Skeletal muscle cell (primary cell): Measurements from ENCODE around the gene ZNF670.
A peak's percentile ranks its signal among the peaks of the same experiment; 100 is the strongest.
"Not testable (repeated sequence)": the region's sequence is repeated elsewhere in the genome, so short reads cannot be mapped to it uniquely, and the experiment has no call there.

Source experiments
- DNase-seq: peaks from one replicate; pipeline ENCODE4 v3.0.0-alpha.2; 2010; ENCODE audit warnings: low read depth
- H3K4me3 ChIP-seq: 2 replicates; pipeline ENCODE4 v1.5.1; 2011; ENCODE audit warnings: low read depth, mild to moderate bottlenecking, control low read depth, low read length, moderate library complexity

ZNF670 gene

GRCh38 chr1:247060771-247061170 is 17.8 kb downstream of the ZNF670 start:
- no peak overlapping the region for H3K4me3 ChIP-seq
- DNase-seq, result no peak

GRCh38 chr1:247056071-247056470 is 22.5 kb downstream of the ZNF670 start:
- no peak overlapping the region for H3K4me3 ChIP-seq
- peak; percentile 22 for DNase-seq

GRCh38 chr1:247054992-247055415 is 23.6 kb downstream of the ZNF670 start:
- no peak overlapping the region for H3K4me3 ChIP-seq
- DNase-seq, result peak; percentile 53

GRCh38 chr1:247047702-247048101 is 30.9 kb downstream of the ZNF670 start:
- no peak overlapping the region for H3K4me3 ChIP-seq
- DNase-seq, result no peak

GRCh38 chr1:247047260-247047659 is 31.4 kb downstream of the ZNF670 start:
- DNase-seq, result no peak
- H3K4me3 ChIP-seq, result no peak overlapping the region

- DNase-seq, result no peak
- H3K4me3 ChIP-seq, result no peak overlapping the region
Measured at GRCh38 chr1:247043406-247043805, 35.2 kb downstream of the ZNF670 start.

GRCh38 chr1:247037511-247038320 is 40.9 kb downstream of the ZNF670 start:
- H3K4me3 ChIP-seq, result no peak overlapping the region
- DNase-seq, result no peak

GRCh38 chr1:247032306-247032705 is 46.3 kb downstream of the ZNF670 start:
- H3K4me3 ChIP-seq, DNase-seq: not testable (repeated sequence)
